Loucy (cell line): ENCODE results near the gene ZBTB2.
A peak's percentile ranks its signal among the peaks of the same experiment; 100 is the strongest.

Source experiments
- H2AFZ ChIP-seq: fragments of 200-600 bp; sonication (generic); 2 replicates; pipeline ENCODE4 v1.6.0; 2016; ENCODE audit warnings: antibody characterized with exemption, mild to moderate bottlenecking, low read length, moderate library complexity
- H3F3A ChIP-seq: fragments of 200-600 bp; 2 replicates; pipeline ENCODE4 v1.6.0; 2016; ENCODE audit warnings: antibody characterized with exemption, low read depth, mild to moderate bottlenecking
- H3K27me3 ChIP-seq: fragments of 200-600 bp; sonication (generic); 2 replicates; pipeline ENCODE4 v1.6.1; 2014; ENCODE audit warnings: low read length, mild to moderate bottlenecking; ENCODE audit not compliant: insufficient read depth, poor library complexity, severe bottlenecking
- H3K36me3 ChIP-seq: fragments of 200-600 bp; sonication (generic); 2 replicates; pipeline ENCODE4 v1.6.1; 2016; ENCODE audit warnings: low read length; ENCODE audit not compliant: insufficient read depth
- H3K4me1 ChIP-seq: fragments of 200-600 bp; sonication (generic); 2 replicates; pipeline ENCODE4 v1.5.1; 2014; ENCODE audit warnings: low read length, mild to moderate bottlenecking; ENCODE audit not compliant: insufficient read depth, poor library complexity, severe bottlenecking
- H3K4me2 ChIP-seq: fragments of 200-600 bp; sonication (generic); 2 replicates; pipeline ENCODE4 v1.6.0; 2014; ENCODE audit warnings: antibody characterized with exemption, low read length, low read depth, mild to moderate bottlenecking; ENCODE audit not compliant: poor library complexity, severe bottlenecking
- H3K4me3 ChIP-seq: fragments of 200-600 bp; sonication (generic); 2 replicates; pipeline ENCODE4 v1.5.1; 2014; ENCODE audit warnings: low read length, mild to moderate bottlenecking, mixed read lengths; ENCODE audit not compliant: poor library complexity, severe bottlenecking
- H3K79me2 ChIP-seq: fragments of 200-600 bp; sonication (generic); 2 replicates; pipeline ENCODE4 v1.6.1; 2014; ENCODE audit warnings: low read length; ENCODE audit not compliant: insufficient read depth
- H3K9ac ChIP-seq: fragments of 200-600 bp; sonication (generic); 2 replicates; pipeline ENCODE4 v1.6.0; 2014; ENCODE audit warnings: mild to moderate bottlenecking, low read depth, low read length, moderate library complexity; ENCODE audit not compliant: poor library complexity, severe bottlenecking
- H3K9me2 ChIP-seq: fragments of 200-600 bp; sonication (generic); replicated peaks from 2 replicates; pipeline ENCODE4 v1.6.1; 2016; ENCODE audit warnings: low read depth, low read length, mixed read lengths
- H3K9me3 ChIP-seq: fragments of 200-600 bp; sonication (generic); 2 replicates; pipeline ENCODE4 v1.6.1; 2014; ENCODE audit warnings: mild to moderate bottlenecking, antibody characterized with exemption, low read length, low read depth; ENCODE audit not compliant: insufficient read depth
- H4K20me1 ChIP-seq: fragments of 200-600 bp; sonication (generic); 2 replicates; pipeline ENCODE4 v1.6.0; 2014; ENCODE audit warnings: antibody characterized with exemption, low read length, mild to moderate bottlenecking; ENCODE audit not compliant: insufficient read depth, poor library complexity, severe bottlenecking
- EZH2phosphoT487 ChIP-seq: fragments of 200-600 bp; IDR thresholded peaks from 2 replicates; pipeline ENCODE4 v1.6.1; 2018; ENCODE audit warnings: antibody characterized with exemption, mild to moderate bottlenecking, moderate library complexity, borderline replicate concordance
- TF ChIP-seq, protein P1 (sequence below): fragments of 200-600 bp; sonication (generic); conservative IDR thresholded peaks from 2 replicates; pipeline ENCODE4 v1.5.1; 2014; ENCODE audit warnings: mild to moderate bottlenecking, antibody characterized with exemption, low read length

ZBTB2 gene

DNA sequence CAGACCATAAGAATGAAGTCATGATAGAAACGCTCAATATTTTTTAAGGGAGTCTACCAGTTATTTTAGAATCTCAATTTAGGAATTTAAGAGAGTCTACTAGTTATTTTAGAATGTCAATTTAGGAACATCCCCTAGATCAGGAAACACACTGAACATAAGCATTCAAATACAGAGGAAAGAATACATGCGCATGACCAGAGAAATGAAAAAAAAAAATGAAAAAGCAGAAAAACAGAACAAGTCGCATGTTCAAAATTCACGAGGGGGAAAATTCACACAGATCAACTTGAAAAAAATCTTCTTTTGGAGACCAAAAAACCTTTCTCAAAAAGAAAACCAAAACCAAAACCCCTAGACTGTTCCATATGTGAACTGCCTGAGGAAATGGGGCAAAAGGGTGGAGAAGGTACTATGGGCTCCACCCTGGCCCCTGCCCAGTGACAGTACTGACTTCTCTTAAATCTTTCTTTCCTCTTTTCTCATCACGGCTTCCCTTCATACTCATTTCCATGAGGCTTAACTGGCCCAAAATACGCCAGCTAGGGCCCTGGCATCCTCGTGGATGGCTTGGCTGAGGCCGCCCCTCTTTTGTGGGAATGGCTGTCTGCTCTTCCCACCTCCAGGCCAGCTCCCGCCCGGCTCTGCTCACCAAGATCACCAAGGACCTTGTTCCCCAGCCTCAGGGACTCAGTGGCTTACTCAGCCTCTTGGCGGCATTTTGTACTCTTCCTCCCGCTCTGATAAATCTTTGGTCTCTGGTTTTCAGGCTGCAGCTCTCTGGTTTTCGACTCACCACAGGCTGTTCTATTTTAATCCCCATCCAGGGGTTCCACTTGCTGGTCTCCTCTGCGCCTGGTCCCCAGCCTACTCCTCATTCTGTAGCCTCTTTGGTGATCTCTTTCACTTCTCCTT lies 11.2 kb downstream of the ZBTB2 start:
- H3K36me3 ChIP-seq = no peaks in the 10 kb centered on the region
- H3K9ac ChIP-seq = no peak overlapping the region
- peak overlapping the region; percentile 20 for H3K4me2 ChIP-seq

DNA sequence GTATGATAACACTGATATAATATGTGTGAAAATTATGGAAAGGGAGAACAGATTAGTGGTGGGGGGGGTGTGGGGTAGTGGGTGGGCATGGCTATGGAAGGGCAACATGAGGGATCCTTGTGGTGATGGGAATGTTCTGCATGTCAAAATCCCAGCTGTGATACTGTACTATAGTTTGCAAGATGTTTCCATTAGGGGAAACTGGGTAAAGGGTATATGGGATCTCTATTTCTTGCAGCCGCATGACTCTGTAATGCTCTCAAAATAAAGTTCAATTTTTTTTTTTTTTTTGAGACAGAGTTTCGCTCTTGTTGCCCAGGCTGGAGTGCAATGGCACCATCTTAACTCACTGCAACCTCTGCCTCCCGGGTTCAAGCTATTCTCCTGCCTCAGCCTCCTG lies 14.3 kb downstream of the ZBTB2 start:
- peaks cover 6% of the 10 kb centered on the region; the same call in 1 of the 2 replicates for H3F3A ChIP-seq
- H3K9me3 ChIP-seq = no peaks in the 10 kb centered on the region
- peaks cover 45% of the 10 kb centered on the region for H3K4me1 ChIP-seq
- H3K9ac ChIP-seq = no peak overlapping the region
- H3K4me3 ChIP-seq = no peak overlapping the region
- H3K27me3 ChIP-seq = no peaks in the 10 kb centered on the region
- no peaks in the 10 kb centered on the region for H3K36me3 ChIP-seq
- no peak overlapping the region for H3K4me2 ChIP-seq
- H2AFZ ChIP-seq = no peak overlapping the region
- H4K20me1 ChIP-seq = peaks cover 57% of the 10 kb centered on the region
- TF ChIP-seq, protein P1, sequence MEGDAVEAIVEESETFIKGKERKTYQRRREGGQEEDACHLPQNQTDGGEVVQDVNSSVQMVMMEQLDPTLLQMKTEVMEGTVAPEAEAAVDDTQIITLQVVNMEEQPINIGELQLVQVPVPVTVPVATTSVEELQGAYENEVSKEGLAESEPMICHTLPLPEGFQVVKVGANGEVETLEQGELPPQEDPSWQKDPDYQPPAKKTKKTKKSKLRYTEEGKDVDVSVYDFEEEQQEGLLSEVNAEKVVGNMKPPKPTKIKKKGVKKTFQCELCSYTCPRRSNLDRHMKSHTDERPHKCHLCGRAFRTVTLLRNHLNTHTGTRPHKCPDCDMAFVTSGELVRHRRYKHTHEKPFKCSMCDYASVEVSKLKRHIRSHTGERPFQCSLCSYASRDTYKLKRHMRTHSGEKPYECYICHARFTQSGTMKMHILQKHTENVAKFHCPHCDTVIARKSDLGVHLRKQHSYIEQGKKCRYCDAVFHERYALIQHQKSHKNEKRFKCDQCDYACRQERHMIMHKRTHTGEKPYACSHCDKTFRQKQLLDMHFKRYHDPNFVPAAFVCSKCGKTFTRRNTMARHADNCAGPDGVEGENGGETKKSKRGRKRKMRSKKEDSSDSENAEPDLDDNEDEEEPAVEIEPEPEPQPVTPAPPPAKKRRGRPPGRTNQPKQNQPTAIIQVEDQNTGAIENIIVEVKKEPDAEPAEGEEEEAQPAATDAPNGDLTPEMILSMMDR = no peak
- TF ChIP-seq EZH2phosphoT487 = no peak
- H3K79me2 ChIP-seq = peaks cover 38% of the 10 kb centered on the region
- H3K9me2 ChIP-seq = no peaks in the 10 kb centered on the region

More for the DNA sequence above, 11.2 kb downstream of the ZBTB2 start:
- Histone ChIP-seq H3F3A (peaks cover 6% of the 10 kb centered on the region; the same call in 1 of the 2 replicates), H3K4me1 (peaks cover 28% of the 10 kb centered on the region), H2AFZ (no peak overlapping the region), H3K79me2 (peaks cover 42% of the 10 kb centered on the region), H3K9me3 (no peaks in the 10 kb centered on the region), H4K20me1 (peaks cover 34% of the 10 kb centered on the region), H3K9me2 (no peaks in the 10 kb centered on the region), H3K4me3 (no peak overlapping the region), H3K27me3 (no peaks in the 10 kb centered on the region)
- TF ChIP-seq, protein P1 = no peak
- TF ChIP-seq EZH2phosphoT487 = no peak

DNA sequence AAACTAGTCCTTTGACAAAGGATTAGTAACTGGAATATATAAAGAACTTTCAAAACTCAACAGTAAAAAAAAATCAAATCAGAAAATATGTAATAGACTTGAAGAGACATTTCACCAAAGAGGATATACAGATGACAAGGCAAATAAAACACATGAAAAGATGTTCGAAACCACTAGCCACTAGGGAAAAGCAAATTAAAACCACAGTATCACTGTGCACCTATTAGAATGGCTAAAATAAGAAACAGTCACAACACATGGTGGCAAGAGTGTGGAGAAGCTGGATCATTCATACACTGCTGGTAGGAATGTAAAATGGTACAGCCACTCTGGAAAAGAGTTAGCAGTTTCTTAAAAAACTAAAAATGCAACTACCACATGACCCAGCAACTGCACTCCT lies 14.9 kb downstream of the ZBTB2 start:
- H3F3A ChIP-seq = peaks cover 10% of the 10 kb centered on the region; the same call in 1 of the 2 replicates
- peaks cover 64% of the 10 kb centered on the region for H4K20me1 ChIP-seq
- H2AFZ ChIP-seq = no peak overlapping the region
- H3K4me1 ChIP-seq = peaks cover 52% of the 10 kb centered on the region
- H3K9ac ChIP-seq = no peak overlapping the region
- no peaks in the 10 kb centered on the region for H3K9me3 ChIP-seq
- H3K4me3 ChIP-seq = no peak overlapping the region
- peaks cover 4% of the 10 kb centered on the region; the same call in 1 of the 2 replicates for H3K36me3 ChIP-seq
- H3K79me2 ChIP-seq = peaks cover 34% of the 10 kb centered on the region
- H3K27me3 ChIP-seq = no peaks in the 10 kb centered on the region
- H3K9me2 ChIP-seq = no peaks in the 10 kb centered on the region
- TF ChIP-seq, protein P1 = no peak
- TF ChIP-seq EZH2phosphoT487 = no peak
- no peak overlapping the region for H3K4me2 ChIP-seq
